Kidney (tissue), 14 donors: ENCODE data around the gene PKHD1. TPM values are rescaled to one million over a fixed set of nuclear protein-coding genes. Genes with fewer than 3 reads are reported as not detected.

Experiments used
- DNase-seq, 5 donors: peaks; one replicate each; pipeline ENCODE4 v3.0.0-alpha.2; 2013 to 2020
- FAIRE-seq: peaks from 2 replicates; lab custom pipeline; 2012; peaks lifted over from hg19 to GRCh38; lab: Jason Lieb, UNC
- H3K27ac ChIP-seq, 2 donors: one replicate each; pipeline ENCODE4 v1.7.0; 2013; ENCODE audit warnings: low read depth in 2 of 2, low read length in 2 of 2, inconsistent platforms in 1 of 2
- H3K27me3 ChIP-seq: one replicate; pipeline ENCODE4 v1.7.1; 2013; ENCODE audit warnings: low read length, inconsistent platforms; ENCODE audit not compliant: control insufficient read depth, insufficient read depth
- H3K36me3 ChIP-seq, 3 donors: one replicate each; pipeline versions ENCODE4 v1.7.0 to v1.7.1; 2013; ENCODE audit warnings: low read length in 3 of 3, control low read depth in 1 of 3, inconsistent platforms in 1 of 3; ENCODE audit not compliant: insufficient read depth in 3 of 3, control insufficient read depth in 2 of 3
- H3K4me1 ChIP-seq, 3 donors: one replicate each; pipeline versions ENCODE4 v1.7.0 to v1.7.1; 2013; ENCODE audit warnings: low read length in 3 of 3, inconsistent platforms in 1 of 3, low read depth in 1 of 3; ENCODE audit not compliant: control insufficient read depth in 2 of 3, insufficient read depth in 2 of 3
- H3K4me3 ChIP-seq, 3 donors: one replicate each; pipeline versions ENCODE4 v1.7.0 to v1.8.1; 2013; ENCODE audit warnings: low read length in 3 of 3, control low read depth in 1 of 3, inconsistent platforms in 1 of 3
- H3K9ac ChIP-seq, 3 donors: one replicate each; pipeline versions ENCODE4 v1.7.0 to v1.7.1; 2013; ENCODE audit warnings: low read length in 3 of 3, control low read depth in 1 of 3, inconsistent platforms in 1 of 3
- H3K9me3 ChIP-seq, 3 donors: one replicate each; pipeline versions ENCODE4 v1.7.0 to v1.7.1; 2013; ENCODE audit warnings: low read length in 3 of 3, control low read depth in 1 of 3, inconsistent platforms in 1 of 3; ENCODE audit not compliant: control insufficient read depth in 2 of 3, insufficient read depth in 1 of 3
- CTCF ChIP-seq: IDR thresholded peaks from 3 replicates; pipeline ENCODE4 v1.5.1; 2012; ENCODE audit warnings: mild to moderate bottlenecking, moderate library complexity, borderline replicate concordance; ENCODE audit not compliant: insufficient read depth; ENCODE audit errors: extremely low read depth
- intact Hi-C: fragments of 100-400 bp; cut with DNase I; formaldehyde crosslinking; loops from one replicate; pipeline ENCODE4 v1.11.1; 2022
- polyA plus RNA-seq: library from polyadenylated mRNA; stranded (reverse); fragments of 350-450 nt; fragmentation: Illumina TruSeq; extraction: RNeasy Lipid Tissue Mini Kit (QIAGEN cat#74804); gene quantifications from one replicate; pipeline ENCODE4 v1.2.3, GENCODE V29; 2014; ENCODE audit warnings: low read depth, low replicate concordance; ENCODE audit not compliant: insufficient read depth
- total RNA-seq: library from RNA; stranded (reverse); fragmentation: NEBNext Ultra II Directional; extraction: Animal tissue kit (Norgen Biotek cat#: 25700); gene quantifications from one replicate; pipeline ENCODE4 v1.2.1, GENCODE V29; 2021
- donor health status: control.
- donor health status: control.
- donor health status: control.
- donor health status: control.
- donor health status: control.
- donor health status: DM: yes; HTN: yes; CAD: no.
- donor health status: Normal renal cell carcinoma (clear cell type).

Gene PKHD1
- total and polyA plus RNA-seq, 2 donors from 2014 or later, result 6.0 to 77.5 TPM

- intact Hi-C loops, result no loop called here
- peaks cover 2 to 44% (median 11%) of the 10 kb centered on the region in 3 donors for H3K36me3 ChIP-seq
- H3K4me1 ChIP-seq, result peaks cover 0 to 19% (median 17%) of the 10 kb centered on the region in 3 donors
- FAIRE-seq, result no peak
- peak overlapping the region in 1 of 2 donors; percentile 81 for H3K27ac ChIP-seq
- no peaks in the 10 kb centered on the region for H3K9me3 ChIP-seq
- DNase-seq, result no peak
- no peak overlapping the region for H3K9ac ChIP-seq
- H3K4me3 ChIP-seq, result no peak overlapping the region
- TF ChIP-seq CTCF, result no peak
- no peaks in the 10 kb centered on the region for H3K27me3 ChIP-seq
These were observed 74.4 kb downstream of the PKHD1 start for GRCh38 chr6:52013035-52013434.

- peaks cover 0 to 19% (median 17%) of the 10 kb centered on the region in 3 donors for H3K4me1 ChIP-seq
- no peaks in the 10 kb centered on the region for H3K27me3 ChIP-seq
- H3K4me3 ChIP-seq, result no peak overlapping the region
- H3K36me3 ChIP-seq, result peaks cover 3 to 49% (median 15%) of the 10 kb centered on the region in 3 donors
- H3K9ac ChIP-seq, result no peak overlapping the region
- H3K27ac ChIP-seq, result peak overlapping the region in 1 of 2 donors; percentile 81
- no peak for TF ChIP-seq CTCF
- DNase-seq, result no peak
- no peaks in the 10 kb centered on the region for H3K9me3 ChIP-seq
- no peak for FAIRE-seq
- intact Hi-C loops, result no loop called here
These were observed 74.8 kb downstream of the PKHD1 start for GRCh38 chr6:52012582-52012981.

GRCh38 chr6:52010806-52011205 is 76.6 kb downstream of the PKHD1 start:
- peaks cover 0 to 19% (median 17%) of the 10 kb centered on the region in 3 donors for H3K4me1 ChIP-seq
- intact Hi-C loops, result no loop called here
- no peak overlapping the region for H3K9ac ChIP-seq
- DNase-seq (peak in 2 of 5 donors; percentile 40 to 41), FAIRE-seq (peak; percentile 41)
- H3K27me3 ChIP-seq, result no peaks in the 10 kb centered on the region
- no peaks in the 10 kb centered on the region for H3K9me3 ChIP-seq
- H3K36me3 ChIP-seq, result peaks cover 3 to 40% (median 9%) of the 10 kb centered on the region in 3 donors
- TF ChIP-seq CTCF, result no peak
- H3K27ac ChIP-seq, result peak overlapping the region in 1 of 2 donors; percentile 75
- no peak overlapping the region for H3K4me3 ChIP-seq

GRCh38 chr6:52010145-52010544 is 77.3 kb downstream of the PKHD1 start:
- FAIRE-seq, result no peak
- intact Hi-C loops, result no loop called here

More at GRCh38 chr6:52010145-52010544, 77.3 kb downstream of the PKHD1 start:
- H3K9me3 ChIP-seq, result no peaks in the 10 kb centered on the region
- no peak for DNase-seq
- TF ChIP-seq CTCF, result no peak
- no peak overlapping the region for H3K9ac ChIP-seq
- peaks cover 3 to 43% (median 8%) of the 10 kb centered on the region in 3 donors for H3K36me3 ChIP-seq
- peak overlapping the region in 1 of 2 donors; percentile 60 for H3K27ac ChIP-seq
- H3K4me1 ChIP-seq, result peaks cover 0 to 19% (median 17%) of the 10 kb centered on the region in 3 donors
- H3K27me3 ChIP-seq, result no peaks in the 10 kb centered on the region
- H3K4me3 ChIP-seq, result no peak overlapping the region
